GM18873 (cell line): ENCODE measurements around the gene SLC22A23.
"Not testable (repeated sequence)": the region's sequence is repeated elsewhere in the genome, so short reads cannot be mapped to it uniquely, and the experiment has no call there.

ENCODE experiments used
- ATAC-seq: cut with Tn5 transposase; IDR thresholded peaks from one replicate; pipeline ENCODE4 v1.9.1; 2021; ENCODE audit warnings: mild to moderate bottlenecking, moderate library complexity, moderate number of reproducible peaks; ENCODE audit not compliant: unreplicated experiment, low FRiP score

Gene SLC22A23

GRCh38 chr6:3389390-3390167 lies 67.3 kb downstream of the SLC22A23 start:
- no peak for ATAC-seq

- no peak for ATAC-seq
Observed at GRCh38 chr6:3388786-3389185, 68.1 kb downstream of the SLC22A23 start.

- ATAC-seq, result no peak
Observed at GRCh38 chr6:3386374-3386857, 70.4 kb downstream of the SLC22A23 start.

- ATAC-seq, result no peak
Observed at GRCh38 chr6:3385660-3386151, 71.1 kb downstream of the SLC22A23 start.

- not testable (repeated sequence) for ATAC-seq
Observed at GRCh38 chr6:3385181-3385580, 71.7 kb downstream of the SLC22A23 start.

- no peak for ATAC-seq
Observed at GRCh38 chr6:3384241-3385143, 72.4 kb downstream of the SLC22A23 start.

GRCh38 chr6:3383525-3383924 lies 73.3 kb downstream of the SLC22A23 start:
- no peak for ATAC-seq

GRCh38 chr6:3382326-3383279 lies 74.2 kb downstream of the SLC22A23 start:
- ATAC-seq, result no peak

- no peak for ATAC-seq
Observed at GRCh38 chr6:3381233-3381921, 75.5 kb downstream of the SLC22A23 start.

- ATAC-seq, result no peak
Observed at GRCh38 chr6:3380344-3381232, 76.3 kb downstream of the SLC22A23 start.

- ATAC-seq, result no peak
Observed at GRCh38 chr6:3379482-3380060, 77.3 kb downstream of the SLC22A23 start.

GRCh38 chr6:3378808-3379207 lies 78.0 kb downstream of the SLC22A23 start:
- not testable (repeated sequence) for ATAC-seq

- ATAC-seq, result not testable (repeated sequence)
Observed at GRCh38 chr6:3378398-3378782, 78.5 kb downstream of the SLC22A23 start.

GRCh38 chr6:3377536-3378397 lies 79.1 kb downstream of the SLC22A23 start:
- ATAC-seq, result no peak

- ATAC-seq, result no peak
Observed at GRCh38 chr6:3376893-3377535, 79.8 kb downstream of the SLC22A23 start.

- ATAC-seq, result no peak
Observed at GRCh38 chr6:3376064-3376463, 80.8 kb downstream of the SLC22A23 start.
